ENCODE measurements around the gene SERGEF.

Gene SERGEF

DNA sequence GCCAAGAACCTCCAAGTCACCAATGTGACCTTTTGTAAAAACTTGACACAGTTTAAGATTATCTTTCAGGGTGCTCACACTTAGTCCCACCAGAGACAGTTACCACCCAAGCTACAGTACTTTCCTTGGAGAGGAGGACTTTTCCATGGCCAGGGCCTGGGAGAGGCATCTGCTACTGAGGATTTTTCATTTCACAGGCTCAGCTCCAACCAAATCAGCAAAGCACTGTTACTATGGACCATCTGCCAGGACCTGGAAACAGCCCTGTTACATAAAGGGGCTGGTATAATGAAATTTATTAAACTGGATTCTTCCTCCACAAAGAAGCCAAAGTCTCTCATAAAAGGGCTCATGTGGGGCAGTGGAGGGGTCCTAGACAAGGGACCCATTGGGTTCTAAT, 38.6 kb downstream of the SERGEF start:
- Histone ChIP-seq H3K9me2 (replicated peaks; ENCODE audit: insufficient read depth, low read length) (no peaks in the 10 kb centered on the region), H3K27me3 (replicated peaks; ENCODE audit: insufficient read depth, low read length) (no peaks in the 10 kb centered on the region), H2AFZ (ENCODE audit: low read length) (no peak overlapping the region), H3K27ac (ENCODE audit: low read length) (no peak overlapping the region), H3K79me2 (ENCODE audit: low read length) (no peaks in the 10 kb centered on the region), H3K9ac (ENCODE audit: low read length) (no peak overlapping the region), H3K36me3 (replicated peaks; ENCODE audit: insufficient read depth, low read length) (no peaks in the 10 kb centered on the region), H3K4me1 (ENCODE audit: low read length) (no peaks in the 10 kb centered on the region), H4K20me1 (ENCODE audit: insufficient read depth, low read length) (no peaks in the 10 kb centered on the region), H3K9me3 (replicated peaks; ENCODE audit: insufficient read depth, low read length) (no peaks in the 10 kb centered on the region), H3K4me3 (ENCODE audit: low read length) (no peak overlapping the region), H3K4me2 (ENCODE audit: low read depth, low read length) (no peak overlapping the region), H3F3A (ENCODE audit: insufficient read depth, low read length) (no peaks in the 10 kb centered on the region)
- DNase-seq = no peak
- TF ChIP-seq EZH2 (optimal IDR thresholded peaks at IDR 0.05; ENCODE audit: low read depth, low read length) (no peak), EZH2phosphoT487 (IDR thresholded peaks at IDR 0.05; ENCODE audit: low read length) (no peak)
- TF ChIP-seq, protein P1, sequence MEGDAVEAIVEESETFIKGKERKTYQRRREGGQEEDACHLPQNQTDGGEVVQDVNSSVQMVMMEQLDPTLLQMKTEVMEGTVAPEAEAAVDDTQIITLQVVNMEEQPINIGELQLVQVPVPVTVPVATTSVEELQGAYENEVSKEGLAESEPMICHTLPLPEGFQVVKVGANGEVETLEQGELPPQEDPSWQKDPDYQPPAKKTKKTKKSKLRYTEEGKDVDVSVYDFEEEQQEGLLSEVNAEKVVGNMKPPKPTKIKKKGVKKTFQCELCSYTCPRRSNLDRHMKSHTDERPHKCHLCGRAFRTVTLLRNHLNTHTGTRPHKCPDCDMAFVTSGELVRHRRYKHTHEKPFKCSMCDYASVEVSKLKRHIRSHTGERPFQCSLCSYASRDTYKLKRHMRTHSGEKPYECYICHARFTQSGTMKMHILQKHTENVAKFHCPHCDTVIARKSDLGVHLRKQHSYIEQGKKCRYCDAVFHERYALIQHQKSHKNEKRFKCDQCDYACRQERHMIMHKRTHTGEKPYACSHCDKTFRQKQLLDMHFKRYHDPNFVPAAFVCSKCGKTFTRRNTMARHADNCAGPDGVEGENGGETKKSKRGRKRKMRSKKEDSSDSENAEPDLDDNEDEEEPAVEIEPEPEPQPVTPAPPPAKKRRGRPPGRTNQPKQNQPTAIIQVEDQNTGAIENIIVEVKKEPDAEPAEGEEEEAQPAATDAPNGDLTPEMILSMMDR (IDR thresholded peaks at IDR 0.05; ENCODE audit: low read length) = no peak

DNA sequence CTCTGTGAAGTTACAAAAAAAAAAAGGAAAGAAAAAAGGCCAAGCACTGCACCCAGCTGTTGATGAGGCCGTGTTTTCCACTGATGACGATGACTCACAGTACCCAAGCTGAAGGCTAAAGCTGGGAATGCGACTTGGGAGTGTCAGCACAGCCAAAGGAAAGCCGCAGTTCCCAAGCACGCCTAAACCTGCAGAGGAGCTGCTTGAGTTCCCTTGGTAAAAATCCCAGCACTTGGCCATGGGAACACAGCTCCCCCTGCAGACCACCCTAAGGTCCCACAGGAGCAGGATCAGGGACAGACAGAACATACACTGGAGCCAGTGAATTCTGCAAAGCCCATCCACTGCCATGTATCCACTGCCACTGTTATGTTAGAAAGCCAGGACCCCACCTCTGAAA, 39.9 kb downstream of the SERGEF start:
- DNase-seq = no peak
- Histone ChIP-seq H3K27ac (ENCODE audit: low read length) (no peak overlapping the region), H3K9me2 (replicated peaks; ENCODE audit: insufficient read depth, low read length) (no peaks in the 10 kb centered on the region), H3K27me3 (replicated peaks; ENCODE audit: insufficient read depth, low read length) (no peaks in the 10 kb centered on the region), H3K9ac (ENCODE audit: low read length) (no peak overlapping the region), H3K36me3 (replicated peaks; ENCODE audit: insufficient read depth, low read length) (no peaks in the 10 kb centered on the region), H4K20me1 (ENCODE audit: insufficient read depth, low read length) (no peaks in the 10 kb centered on the region), H3K79me2 (ENCODE audit: low read length) (no peaks in the 10 kb centered on the region), H3K4me2 (ENCODE audit: low read depth, low read length) (no peak overlapping the region), H3F3A (ENCODE audit: insufficient read depth, low read length) (no peaks in the 10 kb centered on the region), H3K9me3 (replicated peaks; ENCODE audit: insufficient read depth, low read length) (no peaks in the 10 kb centered on the region), H2AFZ (ENCODE audit: low read length) (no peak overlapping the region), H3K4me3 (ENCODE audit: low read length) (no peak overlapping the region), H3K4me1 (ENCODE audit: low read length) (no peaks in the 10 kb centered on the region)
- TF ChIP-seq EZH2phosphoT487 (IDR thresholded peaks at IDR 0.05; ENCODE audit: low read length) = no peak
- TF ChIP-seq, protein P1 (IDR thresholded peaks at IDR 0.05; ENCODE audit: low read length) = peak; percentile 47

DNA sequence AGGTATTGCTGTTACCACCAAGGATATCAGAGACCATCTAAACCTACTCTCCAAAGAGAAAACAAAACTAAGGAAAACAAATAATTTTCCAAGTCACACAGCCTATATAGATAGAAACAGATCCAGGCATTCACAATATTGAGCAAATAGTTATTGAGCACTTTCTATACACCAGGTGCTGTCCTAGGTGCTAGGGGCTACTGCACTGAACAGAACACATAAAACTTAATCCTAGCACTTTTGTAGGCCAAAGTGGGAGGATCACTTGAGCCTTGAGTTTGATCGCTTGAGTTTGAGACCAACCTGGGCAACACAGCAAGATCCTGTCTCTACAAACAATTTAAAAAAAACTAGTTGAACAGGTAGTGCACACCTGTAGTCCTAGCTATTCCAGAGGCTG, 44.6 kb downstream of the SERGEF start:
- Histone ChIP-seq H3K4me1 (ENCODE audit: low read length) (no peaks in the 10 kb centered on the region), H3K9me3 (replicated peaks; ENCODE audit: insufficient read depth, low read length) (no peaks in the 10 kb centered on the region), H3K4me3 (ENCODE audit: low read length) (no peak overlapping the region), H3K9me2 (replicated peaks; ENCODE audit: insufficient read depth, low read length) (no peaks in the 10 kb centered on the region), H3K4me2 (ENCODE audit: low read depth, low read length) (no peak overlapping the region), H3K27ac (ENCODE audit: low read length) (no peak overlapping the region), H3F3A (ENCODE audit: insufficient read depth, low read length) (no peaks in the 10 kb centered on the region), H3K27me3 (replicated peaks; ENCODE audit: insufficient read depth, low read length) (no peaks in the 10 kb centered on the region), H3K36me3 (replicated peaks; ENCODE audit: insufficient read depth, low read length) (no peaks in the 10 kb centered on the region), H3K9ac (ENCODE audit: low read length) (no peak overlapping the region), H3K79me2 (ENCODE audit: low read length) (no peaks in the 10 kb centered on the region), H4K20me1 (ENCODE audit: insufficient read depth, low read length) (no peaks in the 10 kb centered on the region), H2AFZ (ENCODE audit: low read length) (no peak overlapping the region)
- no peak for DNase-seq
- TF ChIP-seq EZH2 (optimal IDR thresholded peaks at IDR 0.05; ENCODE audit: low read depth, low read length) (no peak), EZH2phosphoT487 (IDR thresholded peaks at IDR 0.05; ENCODE audit: low read length) (no peak)
- TF ChIP-seq, protein P1 (IDR thresholded peaks at IDR 0.05; ENCODE audit: low read length) = no peak
